Liver (tissue), 3 donors: ENCODE measurements around the gene CIZ1.

Source experiments
- CTCF ChIP-seq: fragments of 150-350 bp; IDR thresholded peaks from 2 replicates; pipeline ENCODE4 v1.5.1; 2017; ENCODE audit warnings: improper control_type of control experiment, low read depth, low read length; ENCODE audit not compliant: missing input control
- EGR1 ChIP-seq, 2 donors: IDR thresholded peaks; 2 replicates each; pipeline ENCODE4 v1.6.1; 2016 to 2018; ENCODE audit warnings: antibody characterized with exemption in 2 of 2, low read depth in 2 of 2
- GABPA ChIP-seq, 2 donors: IDR thresholded peaks in 1 of 2; conservative IDR thresholded peaks in 1 of 2; 2 replicates each; pipeline ENCODE4 v1.6.1; 2016; ENCODE audit warnings: antibody characterized with exemption in 2 of 2, mild to moderate bottlenecking in 1 of 2, moderate library complexity in 1 of 2
- RAD21 ChIP-seq, 2 donors: IDR thresholded peaks; 2 replicates each; pipeline ENCODE4 v1.6.1; 2016; ENCODE audit warnings: antibody characterized with exemption in 2 of 2, mild to moderate bottlenecking in 2 of 2
- SP1 ChIP-seq: IDR thresholded peaks from 2 replicates; pipeline ENCODE4 v1.6.1; 2018; ENCODE audit warnings: antibody characterized with exemption, mild to moderate bottlenecking
- TAF1 ChIP-seq: conservative IDR thresholded peaks from 2 replicates; pipeline ENCODE4 v1.6.1; 2016; ENCODE audit warnings: antibody characterized with exemption, mild to moderate bottlenecking
- YY1 ChIP-seq: IDR thresholded peaks from 2 replicates; pipeline ENCODE4 v1.6.1; 2016; ENCODE audit warnings: antibody characterized with exemption, mild to moderate bottlenecking
- TF ChIP-seq, protein P1 (sequence below): IDR thresholded peaks from 2 replicates; pipeline ENCODE4 v1.6.1; 2016; ENCODE audit warnings: antibody characterized with exemption, mild to moderate bottlenecking
- TF ChIP-seq, protein P2 (sequence below): IDR thresholded peaks from 2 replicates; pipeline ENCODE4 v1.6.1; 2016; ENCODE audit warnings: antibody characterized with exemption
- donor health status: healthy.
- donor health status: healthy.

DNA sequence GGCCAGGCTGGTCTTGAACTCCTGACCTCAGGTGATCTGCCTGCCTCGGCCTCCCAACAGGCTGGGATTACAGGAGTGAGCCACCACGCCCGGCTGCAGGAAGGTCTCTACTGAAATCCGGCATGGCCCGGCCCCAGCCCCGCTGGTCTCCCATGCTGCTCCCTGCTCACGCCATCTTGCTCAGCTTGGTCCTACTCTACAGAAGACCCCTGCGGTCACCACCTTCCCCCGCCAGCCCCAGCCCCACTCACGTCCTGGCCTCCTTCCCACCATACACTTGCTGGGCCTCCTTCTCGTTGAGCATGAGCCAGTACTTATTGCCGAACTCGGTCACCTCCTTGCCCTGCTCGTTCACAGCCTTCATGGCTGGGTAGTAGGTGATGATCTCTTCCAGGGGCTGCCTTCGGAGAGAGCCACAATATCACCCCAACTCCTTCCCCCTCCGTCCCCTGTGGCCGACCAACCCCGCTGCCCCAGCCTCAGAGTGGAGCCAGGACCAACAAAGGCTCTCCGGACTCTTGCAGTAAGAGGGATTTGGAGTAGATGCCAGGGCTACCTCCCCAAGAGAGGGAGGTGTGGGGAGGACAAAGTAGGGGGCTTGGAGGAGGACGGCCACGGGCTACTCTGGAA, 67.8 kb downstream of the CIZ1 start:
- TF ChIP-seq CTCF (no peak), YY1 (no peak), TAF1 (no peak), EGR1 (IDR thresholded peaks at IDR 0.05; ENCODE audit: low read depth in 2 of 2) (no peak), SP1 (no peak), GABPA (IDR thresholded peaks at IDR 0.05 in 1 of 2, conservative IDR thresholded peaks at IDR 0.05 in 1 of 2) (no peak), RAD21 (IDR thresholded peaks at IDR 0.05) (no peak)
- TF ChIP-seq, protein P1, sequence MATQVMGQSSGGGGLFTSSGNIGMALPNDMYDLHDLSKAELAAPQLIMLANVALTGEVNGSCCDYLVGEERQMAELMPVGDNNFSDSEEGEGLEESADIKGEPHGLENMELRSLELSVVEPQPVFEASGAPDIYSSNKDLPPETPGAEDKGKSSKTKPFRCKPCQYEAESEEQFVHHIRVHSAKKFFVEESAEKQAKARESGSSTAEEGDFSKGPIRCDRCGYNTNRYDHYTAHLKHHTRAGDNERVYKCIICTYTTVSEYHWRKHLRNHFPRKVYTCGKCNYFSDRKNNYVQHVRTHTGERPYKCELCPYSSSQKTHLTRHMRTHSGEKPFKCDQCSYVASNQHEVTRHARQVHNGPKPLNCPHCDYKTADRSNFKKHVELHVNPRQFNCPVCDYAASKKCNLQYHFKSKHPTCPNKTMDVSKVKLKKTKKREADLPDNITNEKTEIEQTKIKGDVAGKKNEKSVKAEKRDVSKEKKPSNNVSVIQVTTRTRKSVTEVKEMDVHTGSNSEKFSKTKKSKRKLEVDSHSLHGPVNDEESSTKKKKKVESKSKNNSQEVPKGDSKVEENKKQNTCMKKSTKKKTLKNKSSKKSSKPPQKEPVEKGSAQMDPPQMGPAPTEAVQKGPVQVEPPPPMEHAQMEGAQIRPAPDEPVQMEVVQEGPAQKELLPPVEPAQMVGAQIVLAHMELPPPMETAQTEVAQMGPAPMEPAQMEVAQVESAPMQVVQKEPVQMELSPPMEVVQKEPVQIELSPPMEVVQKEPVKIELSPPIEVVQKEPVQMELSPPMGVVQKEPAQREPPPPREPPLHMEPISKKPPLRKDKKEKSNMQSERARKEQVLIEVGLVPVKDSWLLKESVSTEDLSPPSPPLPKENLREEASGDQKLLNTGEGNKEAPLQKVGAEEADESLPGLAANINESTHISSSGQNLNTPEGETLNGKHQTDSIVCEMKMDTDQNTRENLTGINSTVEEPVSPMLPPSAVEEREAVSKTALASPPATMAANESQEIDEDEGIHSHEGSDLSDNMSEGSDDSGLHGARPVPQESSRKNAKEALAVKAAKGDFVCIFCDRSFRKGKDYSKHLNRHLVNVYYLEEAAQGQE, result no peak
- TF ChIP-seq, protein P2, sequence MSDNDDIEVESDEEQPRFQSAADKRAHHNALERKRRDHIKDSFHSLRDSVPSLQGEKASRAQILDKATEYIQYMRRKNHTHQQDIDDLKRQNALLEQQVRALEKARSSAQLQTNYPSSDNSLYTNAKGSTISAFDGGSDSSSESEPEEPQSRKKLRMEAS, result no peak
